Upper lobe of left lung (tissue), 4 donors: ENCODE data around the gene SLC35G6.

Experiments
- EP300 ChIP-seq, 4 donors: sonication (generic); formaldehyde crosslinking; IDR thresholded peaks; one replicate each; pipeline ENCODE4 v1.5.1; 2017; ENCODE audit warnings: antibody characterized with exemption in 4 of 4, control low read depth in 2 of 4
- POLR2A ChIP-seq, 4 donors: fragments of 450-650 bp; IDR thresholded peaks; one replicate each; pipeline ENCODE4 v1.5.1; 2016 to 2017; ENCODE audit warnings: antibody characterized with exemption in 4 of 4, mild to moderate bottlenecking in 2 of 4
- POLR2AphosphoS5 ChIP-seq, 2 donors: sonication (generic); formaldehyde crosslinking; IDR thresholded peaks; one replicate each; pipeline ENCODE4 v1.5.1; 2017; ENCODE audit warnings: antibody characterized with exemption in 2 of 2
- TF ChIP-seq, protein P1 (sequence below), 6 experiments: fragments of 450-650 bp in 4 of 6; fragments of 200-600 bp in 2 of 6; sonication (generic) in 2 of 6; IDR thresholded peaks; one replicate each; pipeline ENCODE4 v1.5.1; 2016 to 2019; ENCODE audit warnings: antibody characterized with exemption in 6 of 6

DNA sequence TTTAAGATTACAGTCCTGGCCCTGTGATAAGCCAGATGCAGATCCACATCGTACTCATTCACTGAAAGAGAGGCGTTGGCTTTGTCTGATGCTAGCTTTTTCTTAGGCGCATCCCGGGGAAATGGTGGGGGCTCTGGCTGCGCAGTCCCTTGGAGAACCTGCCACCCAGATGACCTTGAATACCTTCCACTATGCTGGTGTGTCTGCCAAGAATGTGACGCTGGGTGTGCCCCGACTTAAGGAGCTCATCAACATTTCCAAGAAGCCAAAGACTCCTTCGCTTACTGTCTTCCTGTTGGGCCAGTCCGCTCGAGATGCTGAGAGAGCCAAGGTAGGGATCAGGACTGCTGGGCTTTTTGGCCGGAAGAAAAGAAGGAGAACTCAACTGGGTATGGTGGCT, 26.9 kb downstream of the SLC35G6 start:
- TF ChIP-seq, protein P1, sequence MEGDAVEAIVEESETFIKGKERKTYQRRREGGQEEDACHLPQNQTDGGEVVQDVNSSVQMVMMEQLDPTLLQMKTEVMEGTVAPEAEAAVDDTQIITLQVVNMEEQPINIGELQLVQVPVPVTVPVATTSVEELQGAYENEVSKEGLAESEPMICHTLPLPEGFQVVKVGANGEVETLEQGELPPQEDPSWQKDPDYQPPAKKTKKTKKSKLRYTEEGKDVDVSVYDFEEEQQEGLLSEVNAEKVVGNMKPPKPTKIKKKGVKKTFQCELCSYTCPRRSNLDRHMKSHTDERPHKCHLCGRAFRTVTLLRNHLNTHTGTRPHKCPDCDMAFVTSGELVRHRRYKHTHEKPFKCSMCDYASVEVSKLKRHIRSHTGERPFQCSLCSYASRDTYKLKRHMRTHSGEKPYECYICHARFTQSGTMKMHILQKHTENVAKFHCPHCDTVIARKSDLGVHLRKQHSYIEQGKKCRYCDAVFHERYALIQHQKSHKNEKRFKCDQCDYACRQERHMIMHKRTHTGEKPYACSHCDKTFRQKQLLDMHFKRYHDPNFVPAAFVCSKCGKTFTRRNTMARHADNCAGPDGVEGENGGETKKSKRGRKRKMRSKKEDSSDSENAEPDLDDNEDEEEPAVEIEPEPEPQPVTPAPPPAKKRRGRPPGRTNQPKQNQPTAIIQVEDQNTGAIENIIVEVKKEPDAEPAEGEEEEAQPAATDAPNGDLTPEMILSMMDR (IDR thresholded peaks at IDR 0.05), result no peak
- no peak for TF ChIP-seq POLR2A (IDR thresholded peaks at IDR 0.05)
- TF ChIP-seq POLR2AphosphoS5 (IDR thresholded peaks at IDR 0.05), result no peak
- TF ChIP-seq EP300 (IDR thresholded peaks at IDR 0.05), result no peak
